Activated CD4-positive, alpha-beta T cell treated with anti-CD3 and anti-CD28 coated beads, Interleukin-10, Interleukin-2, amounts not matched to agents 100 ng/mL and 50 ng/mL, durations not matched to agents 16 hours and 8 hours (primary cell): ENCODE measurements around the gene IDH2.
"Not testable (repeated sequence)": the region's sequence is repeated elsewhere in the genome, so short reads cannot be mapped to it uniquely, and the experiment has no call there.

Experiments used
- DNase-seq: peaks from one replicate; pipeline ENCODE4 v3.0.0-alpha.2; 2020

The IDH2 gene

DNA sequence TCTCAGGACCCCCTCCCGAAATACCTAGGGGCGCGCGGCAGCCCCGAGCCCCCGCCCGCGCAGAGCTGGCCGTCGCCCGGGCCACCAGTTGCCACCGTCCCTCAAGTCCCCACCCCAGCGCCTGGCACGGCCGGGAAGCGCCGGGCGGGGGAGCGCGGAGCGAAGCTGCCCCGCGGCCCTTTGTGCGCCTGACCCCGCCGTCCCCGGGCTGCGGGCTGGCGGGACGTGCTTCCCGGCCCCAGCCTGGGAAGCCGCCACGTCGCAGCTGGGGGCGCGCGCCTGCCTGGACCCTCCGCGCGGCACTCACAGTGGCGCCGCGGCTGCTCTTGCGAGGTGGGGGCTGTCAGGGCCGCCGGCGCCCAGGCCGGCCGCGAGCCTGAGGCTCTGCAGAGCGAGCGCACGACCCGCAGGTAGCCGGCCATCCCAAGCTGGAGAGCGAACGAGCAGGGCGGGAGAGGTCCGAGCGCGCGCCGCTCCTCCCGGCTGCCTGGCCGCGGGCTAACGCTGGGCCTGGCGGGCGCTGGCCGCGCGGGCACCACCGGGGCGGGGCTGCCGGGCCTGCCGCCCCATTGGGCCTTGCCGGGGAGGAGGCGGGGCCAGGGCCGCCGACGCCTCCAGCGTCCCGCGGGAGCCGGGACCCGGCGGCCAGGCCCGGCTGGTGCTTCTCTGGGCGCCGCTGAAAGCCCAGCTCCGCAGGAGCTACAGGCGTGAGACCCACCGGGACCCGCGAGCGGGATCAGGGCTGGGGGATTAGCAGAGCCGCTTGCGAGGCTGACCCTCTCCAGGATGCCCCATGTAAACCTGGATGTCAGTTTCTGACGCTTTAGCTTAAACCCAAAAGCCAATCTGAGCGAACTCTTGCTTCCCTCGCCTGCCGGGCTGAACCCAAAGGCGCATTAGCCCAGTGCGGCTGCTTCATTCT lies at the start of gene IDH2:
Gene IDH2, minus strand, starts transcription at position 500 of the 922 bp plus-strand sequence. Its CDS starts 78 bp downstream, at position 422.
- DNase-seq: peak; percentile 84

DNA sequence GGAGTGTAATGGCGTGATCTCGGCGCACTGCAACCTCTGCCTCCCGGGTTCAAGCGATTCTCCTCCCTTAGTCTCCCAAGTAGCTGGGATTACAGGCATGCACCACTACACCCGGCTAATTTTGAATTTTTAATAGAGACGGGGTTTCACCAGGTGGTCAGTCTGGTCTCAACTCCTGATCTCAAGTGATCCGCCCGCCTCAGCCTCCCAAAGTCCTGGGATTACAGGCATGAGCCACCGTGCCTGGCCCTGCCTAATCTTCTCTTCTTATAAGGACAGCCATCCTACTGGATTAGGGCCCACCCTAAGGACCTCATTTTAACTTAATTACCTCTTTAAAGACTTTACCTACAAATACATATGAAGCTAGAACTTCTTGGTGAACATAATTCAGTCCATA lies 48.3 kb upstream of the IDH2 start:
- not testable (repeated sequence) for DNase-seq

DNA sequence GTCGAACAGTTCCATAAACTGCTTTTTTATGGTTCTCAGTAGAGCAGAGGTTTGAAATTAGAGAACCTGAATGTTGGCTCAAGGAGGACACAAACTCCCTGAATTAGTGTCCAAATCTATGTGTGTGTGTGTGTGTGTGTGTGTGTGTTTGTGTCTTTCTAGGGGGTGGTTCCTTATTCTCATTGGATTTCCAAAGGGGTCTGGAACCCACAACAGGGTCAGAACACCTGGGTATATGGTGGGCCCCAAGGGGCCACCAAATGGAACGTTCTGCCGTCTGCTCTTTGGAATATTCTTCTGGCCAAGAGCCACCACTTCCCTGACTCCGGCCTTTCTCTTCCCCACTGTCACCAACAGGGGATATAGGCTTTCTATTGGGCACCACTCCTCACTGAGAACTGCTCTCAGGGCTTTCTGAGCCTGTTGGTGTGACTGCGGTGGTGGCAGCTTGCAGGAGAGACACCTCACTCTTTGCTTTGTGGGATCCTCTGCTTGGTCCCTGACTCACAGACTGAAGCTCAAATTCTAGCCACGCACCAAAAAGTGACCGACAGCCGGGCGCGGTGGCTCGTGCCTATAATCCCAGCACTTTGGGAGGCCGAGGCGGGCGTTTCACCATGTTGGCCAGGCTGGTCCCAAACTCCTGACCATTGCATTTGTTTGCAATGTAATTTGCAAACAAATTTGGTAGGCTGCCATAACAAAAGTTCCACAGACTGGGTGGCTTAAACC lies 47.5 kb upstream of the IDH2 start:
- DNase-seq: no peak

DNA sequence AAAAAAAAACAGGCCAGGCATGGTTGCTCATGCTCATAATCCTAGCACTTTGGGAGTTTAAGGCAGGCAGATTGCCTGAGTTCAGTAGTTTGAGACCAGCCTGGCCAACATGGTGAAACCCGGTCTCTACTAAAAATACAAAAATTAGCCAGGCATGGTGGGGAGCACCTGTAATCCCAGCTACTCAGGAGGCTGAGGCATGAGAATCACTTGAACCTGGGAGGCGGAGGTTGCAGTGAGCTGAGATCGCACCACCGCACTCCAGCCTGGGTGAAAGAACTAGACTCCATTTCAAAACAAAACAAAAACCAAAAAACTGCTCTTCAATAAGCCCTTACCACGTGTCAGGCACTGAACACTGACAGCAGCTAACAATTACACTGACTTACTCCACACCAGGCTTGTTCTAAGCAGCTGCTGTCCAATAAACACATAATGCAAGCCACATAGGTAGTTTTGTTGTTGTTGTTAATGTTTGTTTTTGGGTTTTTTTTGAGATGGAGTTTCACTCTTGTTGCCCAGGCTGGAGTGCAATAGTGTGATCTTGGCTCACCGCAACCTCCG lies 44.0 kb upstream of the IDH2 start:
- DNase-seq: not testable (repeated sequence)

DNA sequence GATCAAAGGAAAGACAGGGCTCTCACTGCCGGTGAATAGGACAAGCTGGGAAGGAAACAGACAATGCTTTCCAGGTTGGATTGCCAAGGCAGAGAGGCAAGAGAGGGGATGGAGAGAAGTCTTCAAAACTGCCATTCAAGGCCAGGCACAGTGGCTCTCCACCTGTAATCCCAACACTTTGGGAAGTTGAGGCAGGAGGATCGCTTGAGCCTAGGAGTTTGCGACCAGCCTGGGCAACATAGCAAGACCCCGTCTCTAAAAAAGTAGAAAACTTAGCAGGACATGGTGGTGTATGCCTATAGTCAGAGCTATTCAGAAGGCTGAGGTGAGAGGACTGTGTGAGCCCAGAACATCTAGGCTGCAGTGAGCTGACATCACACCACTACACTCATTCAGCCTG lies 43.5 kb upstream of the IDH2 start:
- DNase-seq: no peak

DNA sequence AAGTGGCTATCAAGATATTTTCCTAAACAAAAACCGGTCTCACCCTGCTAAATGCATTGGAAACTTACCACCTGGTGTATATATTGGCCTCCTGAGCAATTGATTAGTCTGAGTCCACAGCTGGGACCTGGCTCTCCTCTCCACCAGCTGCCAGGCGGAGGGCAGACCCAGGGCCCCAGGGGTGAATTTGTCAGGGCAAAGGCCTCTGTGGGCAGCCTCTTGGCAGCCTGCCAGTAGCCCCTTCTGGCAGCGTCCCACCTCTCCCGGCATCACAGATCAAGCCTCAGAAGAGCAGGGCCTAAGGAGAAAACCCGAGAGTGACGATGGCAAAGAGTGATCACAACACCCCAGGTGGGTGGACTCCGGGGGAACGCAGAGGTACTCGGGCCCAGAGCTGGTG lies 43.0 kb upstream of the IDH2 start:
- no peak for DNase-seq

DNA sequence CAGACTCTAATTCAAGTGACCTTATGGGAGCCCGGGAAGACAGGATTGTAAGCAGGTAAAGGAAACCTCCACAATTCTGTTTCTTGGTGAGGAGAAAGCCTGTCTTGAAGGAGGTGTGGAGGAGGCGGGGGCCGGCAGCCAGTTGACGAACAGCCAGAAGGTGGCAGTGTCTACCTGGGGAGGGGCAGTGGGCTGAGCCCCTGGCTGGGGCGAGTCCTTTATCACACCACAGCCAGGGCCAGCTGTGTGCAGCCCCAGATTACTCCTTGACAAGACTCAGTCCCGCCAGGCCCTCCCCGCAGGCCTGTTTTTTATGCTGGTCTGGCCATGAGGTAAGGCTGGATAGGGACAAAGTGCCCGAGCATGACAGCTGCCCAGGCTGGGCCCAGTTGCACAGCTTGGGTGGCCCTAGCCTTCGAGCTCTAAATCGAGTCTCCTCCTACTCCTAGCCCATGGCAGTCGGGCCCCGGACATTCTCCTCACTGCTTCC lies 40.9 kb upstream of the IDH2 start:
- peak; percentile 81 for DNase-seq

DNA sequence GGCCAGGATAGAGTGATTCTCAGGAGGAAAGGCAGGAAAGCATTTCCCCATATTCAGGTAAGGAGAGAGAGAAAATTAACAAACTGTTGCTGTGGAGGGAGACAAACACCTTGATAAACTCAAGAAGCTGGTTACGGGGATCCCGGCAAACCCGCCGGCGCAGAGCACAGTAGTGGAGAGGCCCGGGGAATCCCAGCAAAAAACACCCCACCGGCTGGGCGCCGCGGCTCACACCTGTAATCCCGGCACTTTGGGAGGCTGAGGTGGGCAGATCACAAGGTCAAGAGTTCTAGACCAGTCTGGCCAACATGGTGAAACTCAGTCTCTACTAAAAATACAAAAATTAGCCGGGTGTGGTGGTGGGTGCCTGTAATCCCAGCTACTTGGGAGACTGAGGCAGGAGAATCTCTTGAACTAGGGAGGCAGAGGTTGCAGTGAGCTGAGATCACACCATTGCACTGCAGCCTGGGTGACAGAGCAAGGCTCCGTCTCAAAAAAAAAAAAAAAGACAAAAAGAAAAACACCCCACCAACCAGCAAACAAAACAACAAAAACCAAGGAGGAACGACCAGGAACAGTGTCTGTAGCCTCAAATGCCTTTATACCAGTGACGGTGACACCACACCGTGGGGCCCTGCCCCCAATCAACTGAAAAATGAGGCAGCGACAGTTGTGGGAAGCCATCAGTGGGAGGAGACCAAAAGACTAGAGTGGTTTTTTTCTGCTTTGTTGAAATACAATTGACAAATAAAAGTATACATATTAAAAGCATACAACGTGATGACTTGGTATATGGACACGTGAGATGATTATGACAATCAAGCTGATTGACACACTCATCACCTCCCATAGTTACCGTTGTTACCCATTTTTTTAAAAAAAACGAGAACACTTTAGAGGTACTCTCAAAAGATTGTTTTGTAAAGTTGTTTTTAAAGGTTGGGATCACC lies 40.2 kb upstream of the IDH2 start:
- DNase-seq: peak; percentile 58

DNA sequence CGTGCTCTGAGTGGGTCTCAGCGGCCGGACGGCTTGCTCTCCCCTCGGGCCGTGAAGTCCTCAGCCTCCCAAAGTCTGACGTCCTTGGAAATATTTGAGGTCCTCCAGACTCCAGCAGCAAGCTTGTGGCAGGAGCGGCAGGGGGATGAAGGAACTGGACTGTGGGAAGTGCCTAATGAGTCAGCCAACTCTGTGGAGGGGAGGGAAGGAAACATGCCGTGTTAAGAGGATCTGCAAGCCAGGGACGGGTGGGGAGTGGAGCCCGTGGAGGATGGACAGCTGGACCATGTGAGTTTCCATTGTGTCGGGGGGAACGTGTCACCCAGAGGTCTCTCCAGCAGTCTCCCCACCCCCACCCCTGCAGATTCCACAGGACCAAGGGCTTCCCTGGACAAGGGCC lies 39.4 kb upstream of the IDH2 start:
- no peak for DNase-seq

DNA sequence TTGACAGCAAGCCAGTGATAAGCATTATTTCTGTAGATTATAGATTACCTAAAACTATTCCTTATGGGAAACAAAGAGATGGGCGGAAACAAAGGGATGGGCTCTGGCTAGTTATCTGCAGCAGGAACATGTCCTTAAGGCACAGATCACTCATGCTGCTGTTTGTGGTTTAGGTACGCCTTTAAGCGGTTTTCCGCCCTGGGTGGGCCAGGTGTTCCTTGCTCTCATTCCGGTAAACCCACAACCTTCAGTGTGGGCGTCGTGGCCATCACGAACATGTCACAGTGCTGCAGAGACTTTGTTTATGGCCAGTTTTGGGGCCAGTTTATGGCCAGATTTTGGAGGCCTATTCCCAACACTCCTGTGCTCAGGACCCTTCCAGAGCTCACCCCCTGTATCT lies 37.3 kb upstream of the IDH2 start:
- DNase-seq: peak; percentile 61

DNA sequence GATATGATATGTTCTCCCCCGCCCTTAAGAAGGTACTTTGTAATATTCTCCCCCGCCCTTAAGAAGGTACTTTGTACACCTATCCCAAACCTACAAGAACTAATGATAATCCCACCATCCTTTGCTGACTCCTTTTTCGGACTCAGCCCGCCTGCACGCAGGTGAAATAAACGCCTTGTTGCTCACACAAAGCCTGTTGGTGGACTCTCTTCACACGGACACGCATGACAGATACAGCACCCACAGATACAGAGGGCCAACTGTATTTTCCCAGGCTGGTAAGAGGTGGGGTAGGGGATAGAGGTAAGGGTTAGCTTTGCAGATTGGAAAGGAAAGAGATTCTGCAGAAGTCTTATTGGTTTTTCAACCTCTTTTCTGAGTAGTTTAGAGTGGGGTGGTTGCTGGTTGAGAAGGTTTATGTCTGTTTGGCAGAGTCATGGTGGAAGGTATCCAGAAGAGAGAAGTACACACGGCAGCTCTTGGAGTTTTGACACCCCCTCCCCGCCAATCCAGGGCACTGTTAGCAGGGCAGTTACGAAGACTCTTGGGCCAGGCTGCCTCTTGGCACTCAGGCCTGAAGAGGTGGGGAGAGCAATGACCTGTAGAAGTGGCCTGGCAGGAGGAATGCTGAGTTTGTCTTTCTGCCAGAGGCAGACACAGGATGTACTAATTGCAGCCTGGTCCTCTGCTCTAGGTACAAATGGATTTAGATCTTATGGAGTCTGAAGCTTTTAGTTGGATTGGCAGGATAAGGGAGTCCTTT lies 36.0 kb upstream of the IDH2 start:
- no peak for DNase-seq

DNA sequence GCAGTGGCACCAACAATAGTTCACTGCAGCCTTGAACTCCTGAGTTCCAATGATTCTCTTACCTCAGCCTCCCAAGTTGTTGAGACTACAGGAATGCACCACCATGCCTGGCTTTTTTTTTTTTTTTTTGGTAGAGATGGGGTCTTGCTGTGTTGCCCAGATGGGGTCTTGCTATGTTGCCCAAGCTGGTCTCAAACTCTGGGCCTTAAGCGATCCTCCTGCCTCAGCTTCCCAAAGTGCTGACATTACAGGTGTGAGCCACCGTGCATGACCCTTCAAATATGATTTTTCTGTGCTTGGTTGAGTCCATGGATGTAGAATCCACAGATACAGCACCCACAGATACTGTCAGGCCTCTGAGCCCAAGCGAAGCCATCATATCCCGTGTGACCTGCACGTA lies 30.2 kb upstream of the IDH2 start:
- DNase-seq: no peak

DNA sequence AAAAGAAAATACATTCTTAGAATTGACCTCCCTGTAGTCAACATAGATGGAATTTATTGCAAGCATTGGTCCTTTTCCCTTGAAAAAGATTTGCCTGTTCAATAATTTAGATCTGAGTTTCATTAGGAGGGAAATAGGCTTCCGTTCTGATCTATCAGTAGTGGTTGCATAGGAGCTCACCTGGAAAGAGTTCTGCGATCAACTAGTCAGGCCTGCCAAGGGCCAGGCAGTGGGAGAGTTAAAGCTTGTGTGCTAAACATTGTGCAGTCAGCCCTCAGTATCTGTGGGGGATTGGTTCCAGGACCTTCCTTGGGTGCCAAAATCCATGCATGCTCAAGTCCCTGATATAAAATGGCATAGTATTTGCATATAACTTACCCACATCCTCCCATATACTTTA lies 29.6 kb upstream of the IDH2 start:
- no peak for DNase-seq

DNA sequence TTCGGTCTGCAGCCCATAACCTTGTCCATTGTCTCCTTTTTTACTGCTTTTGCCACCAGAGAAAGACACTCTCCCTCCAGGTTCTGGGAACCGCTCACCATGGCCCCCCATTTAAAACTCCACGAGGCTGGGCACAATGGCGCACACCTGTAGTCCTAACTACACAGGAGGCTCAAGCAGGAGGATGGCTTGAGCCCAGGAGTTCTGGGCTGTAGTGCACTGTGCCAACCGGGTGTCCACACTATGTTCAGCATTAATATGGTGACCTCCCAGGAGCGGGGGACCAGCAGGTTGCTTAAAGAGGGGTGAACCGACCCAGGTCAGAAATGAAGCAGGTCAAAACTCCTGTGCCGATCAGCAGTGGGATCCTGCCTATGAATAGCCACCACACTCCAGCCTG lies 28.0 kb upstream of the IDH2 start:
- no peak for DNase-seq

DNA sequence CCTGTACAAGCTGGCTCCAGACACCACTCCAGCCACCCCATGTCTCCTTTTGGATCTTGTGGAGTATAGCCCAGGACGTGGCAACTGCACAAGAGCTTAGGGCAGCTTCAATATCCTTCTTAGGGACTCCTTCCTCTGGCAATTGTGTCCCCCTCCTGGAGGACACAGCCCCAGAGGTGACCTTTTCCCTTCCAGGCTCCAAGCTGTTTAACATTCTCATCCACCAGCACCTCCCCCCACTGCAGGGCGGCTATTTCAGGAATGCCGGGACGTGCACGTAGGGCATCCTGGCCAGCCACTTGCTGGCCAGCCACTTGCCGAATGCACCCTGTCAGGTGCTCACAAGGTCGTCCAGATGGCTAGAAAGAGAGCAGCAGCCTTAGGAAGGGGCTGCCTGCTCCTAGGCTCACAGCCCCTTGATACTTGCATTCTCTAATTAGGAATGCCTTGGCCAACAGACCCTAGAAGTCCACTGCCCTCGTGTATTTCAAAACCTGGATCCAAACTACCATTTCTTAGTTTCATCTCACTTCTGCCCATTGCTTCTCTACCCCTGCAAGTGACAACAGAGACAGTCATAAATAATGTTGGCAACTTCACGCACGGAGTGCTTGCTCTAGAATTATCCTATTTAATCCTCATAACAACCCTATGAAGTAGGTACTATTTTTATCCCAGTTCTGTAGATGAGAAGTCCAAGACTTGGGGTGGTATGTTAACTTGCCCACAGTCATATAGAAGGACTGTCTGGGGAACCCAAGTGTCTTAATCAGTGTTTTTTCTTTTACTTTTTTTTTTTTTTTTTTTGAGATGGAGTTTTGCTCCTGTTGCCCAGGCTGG lies 24.5 kb upstream of the IDH2 start:
- DNase-seq: no peak

DNA sequence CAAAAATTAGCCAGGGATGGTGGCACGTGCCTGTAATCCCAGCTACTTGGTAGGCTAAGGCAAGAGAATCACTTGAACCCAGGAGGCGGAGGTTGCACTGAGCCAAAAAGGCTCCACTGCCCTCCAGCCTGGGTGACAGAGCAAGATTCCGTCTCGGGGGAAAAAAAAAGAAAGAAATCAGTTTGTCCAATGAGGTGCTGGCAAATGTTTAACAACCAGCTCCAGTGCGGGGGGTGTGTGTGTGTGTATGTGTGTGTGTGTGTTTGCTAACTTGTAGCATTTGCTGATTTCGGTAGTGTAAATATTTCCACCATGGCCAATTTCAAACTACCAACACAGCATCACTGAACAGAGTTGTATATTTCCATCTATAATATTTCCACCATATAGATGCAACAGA lies 23.8 kb upstream of the IDH2 start:
- DNase-seq: no peak

DNA sequence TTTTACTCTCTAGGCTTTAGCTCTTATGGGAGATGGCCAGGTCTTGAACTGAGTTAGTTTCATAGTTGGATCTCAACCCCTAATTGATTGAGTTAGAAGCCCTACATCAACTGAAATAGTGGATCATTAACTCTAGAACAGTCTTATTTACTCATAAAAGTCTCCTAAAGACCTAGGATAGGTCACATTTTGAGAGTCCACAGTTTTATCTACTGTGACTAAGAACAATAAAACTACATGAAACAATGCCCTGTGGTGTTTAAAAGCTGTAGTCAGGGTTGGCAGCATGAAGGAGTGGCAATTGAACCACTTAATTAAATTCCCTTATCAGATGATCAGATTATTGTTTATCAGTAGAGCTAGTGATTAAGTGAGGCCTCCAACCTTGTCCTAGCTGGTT lies 22.2 kb upstream of the IDH2 start:
- DNase-seq: no peak

DNA sequence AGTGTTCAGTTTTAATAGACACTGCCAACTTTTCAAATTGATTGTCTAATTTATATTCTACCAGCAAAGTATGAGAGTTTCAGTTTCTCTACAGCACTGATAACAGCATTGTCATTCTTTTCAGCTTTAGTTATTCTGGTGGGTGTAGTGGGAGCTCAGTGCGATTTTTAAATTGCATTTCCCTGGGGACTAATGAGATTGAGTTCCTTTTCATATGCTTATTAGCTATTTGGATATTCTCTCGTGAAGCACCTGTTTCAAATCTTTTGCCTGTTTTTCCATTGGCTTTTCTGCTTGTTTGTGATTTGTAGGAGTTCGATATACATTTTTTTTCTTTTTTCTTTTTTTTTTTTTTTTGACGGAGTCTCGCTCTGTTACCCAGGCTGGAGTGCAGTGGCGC lies 18.8 kb upstream of the IDH2 start:
- no peak for DNase-seq

DNA sequence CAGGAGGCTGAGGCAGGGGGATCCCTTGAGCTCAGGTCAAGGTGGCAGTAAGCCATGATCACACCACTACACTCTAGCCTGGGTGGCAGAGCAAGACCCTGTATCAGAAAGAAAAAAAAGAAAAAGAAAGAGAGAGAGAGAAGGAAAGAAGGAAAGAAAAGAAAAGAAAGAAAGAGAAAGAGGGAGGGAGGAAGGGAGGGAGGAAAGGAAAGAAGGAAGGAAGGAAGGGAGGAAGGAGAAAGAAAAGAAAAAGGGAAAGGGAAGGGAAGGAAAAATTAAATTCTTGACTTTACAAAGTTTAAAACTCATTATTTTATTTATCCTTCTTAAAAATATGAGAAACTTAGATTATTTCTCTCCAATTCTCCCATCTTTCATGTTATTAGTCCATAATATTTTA lies 17.1 kb upstream of the IDH2 start:
- no peak for DNase-seq

DNA sequence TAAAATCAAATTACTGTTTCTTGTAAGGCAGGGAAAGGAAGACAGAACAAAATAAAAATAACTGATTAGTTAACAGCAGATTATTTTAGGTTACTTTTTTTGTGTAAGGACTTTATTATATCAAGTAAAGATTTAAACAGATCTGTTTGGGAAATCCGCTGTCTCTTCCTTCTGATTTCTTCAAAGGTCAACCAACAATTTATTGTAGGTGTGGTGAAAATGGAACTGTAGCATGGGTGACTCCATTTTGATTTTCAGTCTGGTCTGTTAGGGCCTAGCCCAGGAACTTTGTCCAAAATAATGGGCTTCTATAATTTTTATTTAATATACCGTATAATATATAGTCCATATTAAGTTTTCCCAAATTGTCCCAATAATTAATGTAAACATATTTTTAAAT lies 13.5 kb upstream of the IDH2 start:
- no peak for DNase-seq

DNA sequence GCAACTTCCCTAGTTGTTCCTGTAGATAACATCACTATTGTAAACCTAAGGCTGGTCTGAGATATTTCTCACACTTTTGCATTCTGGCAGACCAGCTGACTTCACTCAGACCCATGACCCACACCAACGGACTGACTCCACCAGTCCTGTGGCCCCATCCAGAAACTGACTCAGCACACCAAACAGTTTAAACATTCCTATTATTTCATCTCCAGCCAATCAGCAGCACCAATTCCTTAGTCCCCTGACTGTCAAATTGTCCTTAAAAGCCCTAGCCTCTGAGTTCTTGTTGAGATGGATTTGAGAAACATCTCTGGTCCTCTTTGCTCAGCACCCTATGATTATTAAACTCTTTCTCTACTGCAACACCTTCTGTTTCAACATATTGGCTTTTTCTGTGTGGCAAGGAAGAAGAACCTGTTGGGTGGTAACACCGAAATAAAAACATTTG lies 12.2 kb upstream of the IDH2 start:
- DNase-seq: no peak
